Bronchial epithelial cell (primary cell): ENCODE data around the gene SIRT3. TPM values are rescaled to one million over a fixed set of nuclear protein-coding genes. Genes with fewer than 3 reads are reported as not detected.
"Not testable (repeated sequence)": the region's sequence is repeated elsewhere in the genome, so short reads cannot be mapped to it uniquely, and the experiment has no call there.

Source experiments
- DNase-seq: peaks from one replicate; pipeline ENCODE4 v3.0.0-alpha.2; 2010; ENCODE audit warnings: low read depth
- FAIRE-seq: peaks from 2 replicates; lab custom pipeline; 2011; peaks lifted over from hg19 to GRCh38; lab: Jason Lieb, UNC
- H3K27me3 ChIP-seq: 2 replicates; pipeline ENCODE4 v1.5.1; 2011; ENCODE audit warnings: low read length; ENCODE audit not compliant: control insufficient read depth, insufficient read depth
- H3K36me3 ChIP-seq: 2 replicates; pipeline ENCODE4 v1.5.1; 2011; ENCODE audit warnings: low read length; ENCODE audit not compliant: control insufficient read depth, insufficient read depth
- H3K4me3 ChIP-seq: 2 replicates; pipeline ENCODE4 v1.5.1; 2011; ENCODE audit warnings: mild to moderate bottlenecking, low read depth, low read length, control low read depth
- CTCF ChIP-seq: IDR thresholded peaks from 2 replicates; pipeline ENCODE4 v1.5.1; 2011; ENCODE audit warnings: mild to moderate bottlenecking, moderate library complexity, low read length, control low read depth, inconsistent platforms; ENCODE audit not compliant: insufficient read depth, severe bottlenecking
- total RNA-seq: library from RNA; depleted of rRNA; stranded (reverse); fragments of >200 nt; gene quantifications from 2 replicates; pipeline ENCODE4 v1.2.1, GENCODE V29; 2014

The SIRT3 gene
- total RNA-seq, 1 donor from 2014 or later, result 7.9 TPM

GRCh38 chr11:250740-251299, 14.7 kb upstream of the SIRT3 start:
- DNase-seq (peak; percentile 37), FAIRE-seq (no peak)
- H3K36me3 ChIP-seq, result peaks cover 24% of the 10 kb centered on the region
- H3K27me3 ChIP-seq, result no peaks in the 10 kb centered on the region
- TF ChIP-seq CTCF, result peak; percentile 85
- no peak overlapping the region for H3K4me3 ChIP-seq

GRCh38 chr11:250274-250673, 14.1 kb upstream of the SIRT3 start:
- no peak for TF ChIP-seq CTCF
- no peaks in the 10 kb centered on the region for H3K27me3 ChIP-seq
- no peak overlapping the region for H3K4me3 ChIP-seq
- FAIRE-seq, result no peak
- no peak for DNase-seq
- peaks cover 25% of the 10 kb centered on the region for H3K36me3 ChIP-seq

- no peak for FAIRE-seq
- no peak overlapping the region for H3K4me3 ChIP-seq
- DNase-seq, result no peak
- TF ChIP-seq CTCF, result no peak
- peaks cover 31% of the 10 kb centered on the region for H3K36me3 ChIP-seq
- H3K27me3 ChIP-seq, result no peaks in the 10 kb centered on the region
These were observed 12.9 kb upstream of the SIRT3 start for GRCh38 chr11:249062-249461.

GRCh38 chr11:244376-244775, 8.2 kb upstream of the SIRT3 start:
- FAIRE-seq, result no peak
- TF ChIP-seq CTCF, result no peak
- H3K36me3 ChIP-seq, result peaks cover 26% of the 10 kb centered on the region

GRCh38 chr11:241634-242033, 5.5 kb upstream of the SIRT3 start:
- FAIRE-seq, result no peak
- Histone ChIP-seq H3K4me3 (no peak overlapping the region), H3K36me3 (peaks cover 16% of the 10 kb centered on the region), H3K27me3 (no peaks in the 10 kb centered on the region)
- no peak for TF ChIP-seq CTCF
- DNase-seq, result no peak

More at GRCh38 chr11:244376-244775, 8.2 kb upstream of the SIRT3 start:
- no peaks in the 10 kb centered on the region for H3K27me3 ChIP-seq
- no peak for DNase-seq
- no peak overlapping the region for H3K4me3 ChIP-seq

GRCh38 chr11:240315-240714, 4.2 kb upstream of the SIRT3 start:
- no peak for TF ChIP-seq CTCF
- H3K36me3 ChIP-seq, result peaks cover 16% of the 10 kb centered on the region
- no peak overlapping the region for H3K4me3 ChIP-seq
- DNase-seq (no peak), FAIRE-seq (no peak)
- H3K27me3 ChIP-seq, result no peaks in the 10 kb centered on the region

GRCh38 chr11:238346-238745, 2.2 kb upstream of the SIRT3 start:
- not testable (repeated sequence) for FAIRE-seq, H3K4me3 ChIP-seq, H3K36me3 ChIP-seq, DNase-seq, H3K27me3 ChIP-seq
